ENCODE measurements around the gene TPRG1L.
A peak's percentile ranks its signal among the peaks of the same experiment; 100 is the strongest.
"Not testable (repeated sequence)": the region's sequence is repeated elsewhere in the genome, so short reads cannot be mapped to it uniquely, and the experiment has no call there.

Gene TPRG1L

GRCh38 chr1:3609769-3610526 is 14.9 kb upstream of the TPRG1L start:
- DNase-seq, result no peak

GRCh38 chr1:3610527-3611169 is 14.2 kb upstream of the TPRG1L start:
- no peak for DNase-seq

- peak; percentile 84 for DNase-seq
Observed at GRCh38 chr1:3611170-3612019, 13.4 kb upstream of the TPRG1L start, which contains the start of gene MEGF6. Gene MEGF6, minus strand, starts transcription at chr1:3611508. Its CDS starts 240 bp downstream, at chr1:3611268.

- DNase-seq, result no peak
Observed at GRCh38 chr1:3612123-3612522, 12.7 kb upstream of the TPRG1L start.

GRCh38 chr1:3614755-3615742 is 9.8 kb upstream of the TPRG1L start:
- DNase-seq, result no peak

- DNase-seq, result no peak
Observed at GRCh38 chr1:3616861-3617260, 8.0 kb upstream of the TPRG1L start.

- DNase-seq, result no peak
Observed at GRCh38 chr1:3617806-3618345, 6.9 kb upstream of the TPRG1L start.

GRCh38 chr1:3618531-3618880 is 6.3 kb upstream of the TPRG1L start:
- no peak for DNase-seq

- DNase-seq, result peak; percentile 89
Observed at GRCh38 chr1:3618881-3619671, 5.7 kb upstream of the TPRG1L start.

GRCh38 chr1:3620708-3621107 is 4.1 kb upstream of the TPRG1L start:
- DNase-seq, result no peak

- not testable (repeated sequence) for DNase-seq
Observed at GRCh38 chr1:3621151-3621671, 3.6 kb upstream of the TPRG1L start.

- DNase-seq, result not testable (repeated sequence)
Observed at GRCh38 chr1:3622102-3622501, 2.7 kb upstream of the TPRG1L start.

- no peak for DNase-seq
Observed at GRCh38 chr1:3623441-3624199, 1.2 kb upstream of the TPRG1L start.

GRCh38 chr1:3625151-3625907 is 514 bp downstream of the TPRG1L start:
- DNase-seq, result peak; percentile 77

- no peak for DNase-seq
Observed at GRCh38 chr1:3626025-3626424, 1.2 kb downstream of the TPRG1L start.

GRCh38 chr1:3627515-3628253 is 2.9 kb downstream of the TPRG1L start:
- DNase-seq, result no peak

- DNase-seq, result no peak
Observed at GRCh38 chr1:3628445-3628844, 3.6 kb downstream of the TPRG1L start.

GRCh38 chr1:3629561-3630160 is 4.8 kb downstream of the TPRG1L start:
- no peak for DNase-seq

Data from activated effector memory CD4-positive, alpha-beta T cell treated with anti-CD3 and anti-CD28 coated beads, Interleukin-2, amount 50 U/mL, for 16 hours (primary cell).